Colon (tissue), 2 donors: Measurements from ENCODE around the gene CLP1.
"Not testable (repeated sequence)": the region's sequence is repeated elsewhere in the genome, so short reads cannot be mapped to it uniquely, and the experiment has no call there.

Source experiments
- FAIRE-seq: peaks from 2 replicates; lab custom pipeline; 2012; peaks lifted over from hg19 to GRCh38; lab: Jason Lieb, UNC
- donor health status: control.
- donor health status: control.

CLP1 gene

GRCh38 chr11:57641011-57641807, 16.4 kb upstream of the CLP1 start:
- FAIRE-seq: no peak

DNA sequence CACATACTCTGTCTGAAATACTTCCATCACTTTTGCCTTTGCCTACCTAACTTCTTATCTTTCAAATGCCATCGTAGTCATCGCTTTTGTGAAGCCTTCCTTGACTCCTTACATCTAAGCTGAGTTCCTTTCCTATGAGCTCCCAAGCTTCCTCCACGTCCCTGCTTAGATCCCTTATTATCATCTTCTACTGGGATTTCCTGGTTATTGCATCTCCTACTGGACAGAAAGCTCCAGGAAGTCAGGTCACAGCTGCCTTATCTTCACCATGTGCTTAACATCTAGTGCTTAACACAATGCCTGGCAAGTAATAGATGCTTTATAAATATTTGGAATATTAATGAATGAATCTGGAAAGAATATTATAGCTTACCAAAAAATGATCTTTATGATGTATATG, 13.8 kb upstream of the CLP1 start:
- FAIRE-seq: no peak

DNA sequence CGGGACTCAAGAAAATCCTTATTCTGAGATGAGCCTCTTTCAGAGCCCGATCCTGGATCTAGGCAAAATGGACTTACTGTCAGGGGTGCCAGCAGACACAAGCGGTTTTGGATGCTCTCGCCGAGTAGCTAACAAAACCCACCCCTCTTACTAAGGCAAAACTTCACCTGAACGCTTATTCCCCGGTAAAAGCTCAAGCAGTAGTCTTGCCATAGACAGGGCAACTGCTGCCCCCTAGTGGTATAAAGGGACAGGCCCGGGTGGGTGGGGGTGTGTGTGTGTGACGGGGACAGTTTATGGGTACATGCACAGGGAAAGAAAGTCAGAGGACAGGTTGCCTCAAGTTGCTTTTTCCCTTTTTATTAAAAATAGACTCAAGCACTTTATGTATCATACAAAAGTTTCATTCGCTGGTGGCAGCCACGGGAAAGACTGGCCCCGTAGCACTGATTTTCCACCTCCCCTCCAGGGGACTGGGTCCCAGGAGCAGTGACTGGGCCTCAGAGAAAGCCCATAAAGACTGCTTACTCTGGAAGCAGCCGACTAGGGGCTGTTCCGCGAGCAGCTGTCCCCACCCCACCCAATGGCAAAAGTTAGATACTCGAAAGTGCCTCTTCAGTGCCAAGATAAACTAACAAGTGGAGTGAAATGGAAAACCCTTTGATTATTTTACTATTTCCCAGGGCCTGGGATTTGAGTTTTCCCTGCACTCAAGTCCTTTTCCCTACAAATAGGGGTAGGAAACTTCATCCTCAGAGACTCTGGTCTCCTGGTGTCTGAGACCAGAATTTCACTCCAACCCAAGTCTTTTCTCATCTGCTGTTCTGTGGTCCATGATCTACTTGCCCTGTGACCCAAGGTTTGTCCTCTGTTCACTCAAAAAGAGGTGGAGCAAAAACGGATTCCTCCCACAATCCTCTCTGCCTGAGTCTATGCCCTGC, 12.5 kb upstream of the CLP1 start:
- no peak for FAIRE-seq

GRCh38 chr11:57645689-57646085, 11.9 kb upstream of the CLP1 start:
- FAIRE-seq: no peak

DNA sequence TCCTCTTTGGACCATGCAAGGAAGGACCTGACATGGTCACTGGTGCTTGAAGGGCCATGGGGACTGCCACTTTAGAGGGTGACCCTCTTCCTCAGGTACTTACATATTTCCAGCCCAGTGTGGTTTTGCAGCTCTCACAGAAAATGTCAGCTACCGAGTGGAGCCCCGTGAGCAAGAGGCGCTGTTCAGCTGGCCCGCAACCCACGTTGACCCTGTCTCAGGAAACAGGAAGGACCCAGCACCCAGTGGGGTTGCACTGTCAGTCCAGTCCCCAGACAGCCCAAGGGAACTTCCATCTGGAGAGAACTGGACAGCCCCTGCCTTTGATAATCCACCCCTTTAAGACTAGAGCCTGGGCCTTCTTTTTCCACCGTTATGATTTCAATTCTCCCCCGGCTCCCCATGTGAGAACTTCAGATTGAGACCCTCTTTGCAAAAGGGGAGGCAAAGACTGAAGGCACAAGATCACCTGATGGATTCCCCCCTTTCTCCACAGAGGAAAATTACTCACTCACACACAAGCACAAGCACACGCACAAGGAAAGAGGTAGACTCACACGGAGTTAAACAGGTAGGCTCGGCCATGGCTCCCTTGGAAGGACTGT, 11.3 kb upstream of the CLP1 start:
- no peak for FAIRE-seq

DNA sequence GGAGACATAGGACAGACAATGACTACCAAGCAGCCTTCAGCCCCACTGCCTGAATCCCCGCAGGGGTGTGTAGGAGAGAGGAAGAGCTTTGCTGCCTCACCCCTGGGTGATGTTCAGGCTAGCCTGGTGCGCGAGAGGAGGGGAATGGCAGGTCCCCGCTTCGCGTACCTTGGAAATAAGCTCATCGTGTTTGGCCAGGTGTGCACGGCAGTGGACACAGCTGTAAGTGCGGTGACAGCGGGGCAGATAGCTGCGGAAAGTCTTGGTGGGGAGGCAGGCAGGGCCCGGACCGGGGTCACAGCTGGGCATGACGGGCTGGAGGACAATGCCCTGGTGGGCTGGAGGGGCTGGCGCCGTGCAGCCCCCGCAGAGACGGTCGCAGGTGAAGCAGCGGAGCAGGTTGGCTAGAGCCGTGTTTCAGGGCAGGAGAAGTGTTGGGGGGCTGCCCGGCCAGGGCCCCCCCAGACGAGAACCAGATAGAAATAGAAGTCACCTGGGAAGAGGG, 10.7 kb upstream of the CLP1 start:
- no peak for FAIRE-seq

DNA sequence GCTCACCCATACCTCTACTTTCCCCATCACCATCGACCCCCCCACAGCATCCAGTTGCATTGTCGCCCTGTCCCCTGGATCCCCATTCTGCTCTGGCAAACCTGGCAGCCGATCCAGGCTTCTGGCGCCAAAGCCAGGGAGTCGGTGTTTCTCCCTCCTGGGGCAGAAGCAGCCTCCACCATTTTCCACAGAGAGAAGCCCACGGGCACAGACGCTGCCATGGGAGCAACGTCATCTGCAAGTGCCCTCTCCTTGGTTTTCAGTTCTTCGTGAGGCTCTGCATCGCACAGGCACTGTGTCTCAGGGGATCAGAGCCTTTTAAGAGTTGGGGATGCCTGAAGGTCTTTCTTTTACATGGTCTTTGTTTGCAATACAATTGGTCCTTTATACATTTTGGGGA, 10.2 kb upstream of the CLP1 start:
- no peak for FAIRE-seq

DNA sequence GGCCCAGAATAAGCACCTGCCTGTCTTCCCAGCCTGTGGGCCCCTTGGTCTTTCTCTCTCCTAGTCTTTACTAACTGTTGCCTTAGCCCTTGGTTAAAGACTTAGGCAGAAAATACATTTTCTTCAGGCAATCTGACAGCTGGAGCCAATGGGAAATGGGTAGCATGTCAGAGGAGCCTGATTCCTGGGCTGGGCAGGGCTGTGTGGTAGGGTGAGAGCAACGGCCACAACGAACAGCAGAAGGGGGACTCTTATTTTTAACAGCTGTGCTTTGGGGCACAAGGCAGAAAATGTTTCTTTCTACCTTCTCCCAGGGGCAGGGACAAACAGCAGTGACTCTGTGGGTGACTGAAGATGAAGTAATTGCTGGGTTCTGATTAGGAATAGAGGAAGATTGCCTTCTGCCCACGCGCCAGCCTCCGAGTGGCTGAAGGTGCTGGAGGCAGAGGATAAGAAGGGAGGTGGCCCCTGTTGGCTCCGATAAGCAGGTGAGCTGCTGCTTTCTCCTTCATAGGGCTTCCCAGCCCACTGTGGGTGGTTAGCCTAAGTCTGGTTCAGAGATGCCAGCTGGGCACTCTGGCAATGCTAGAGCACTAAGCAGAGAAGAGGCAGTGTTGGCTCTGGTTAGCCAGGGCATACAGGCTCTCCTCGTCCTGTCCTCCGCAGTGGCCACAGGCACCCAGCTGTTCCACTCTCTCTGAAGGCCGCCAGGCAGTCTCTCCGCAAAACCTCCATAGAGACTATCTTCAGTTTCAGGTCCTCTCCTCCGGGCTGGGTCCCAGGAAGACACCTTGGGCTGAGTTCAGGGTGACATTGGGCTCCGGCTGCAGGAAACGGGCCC, 9.4 kb upstream of the CLP1 start:
- FAIRE-seq: no peak

DNA sequence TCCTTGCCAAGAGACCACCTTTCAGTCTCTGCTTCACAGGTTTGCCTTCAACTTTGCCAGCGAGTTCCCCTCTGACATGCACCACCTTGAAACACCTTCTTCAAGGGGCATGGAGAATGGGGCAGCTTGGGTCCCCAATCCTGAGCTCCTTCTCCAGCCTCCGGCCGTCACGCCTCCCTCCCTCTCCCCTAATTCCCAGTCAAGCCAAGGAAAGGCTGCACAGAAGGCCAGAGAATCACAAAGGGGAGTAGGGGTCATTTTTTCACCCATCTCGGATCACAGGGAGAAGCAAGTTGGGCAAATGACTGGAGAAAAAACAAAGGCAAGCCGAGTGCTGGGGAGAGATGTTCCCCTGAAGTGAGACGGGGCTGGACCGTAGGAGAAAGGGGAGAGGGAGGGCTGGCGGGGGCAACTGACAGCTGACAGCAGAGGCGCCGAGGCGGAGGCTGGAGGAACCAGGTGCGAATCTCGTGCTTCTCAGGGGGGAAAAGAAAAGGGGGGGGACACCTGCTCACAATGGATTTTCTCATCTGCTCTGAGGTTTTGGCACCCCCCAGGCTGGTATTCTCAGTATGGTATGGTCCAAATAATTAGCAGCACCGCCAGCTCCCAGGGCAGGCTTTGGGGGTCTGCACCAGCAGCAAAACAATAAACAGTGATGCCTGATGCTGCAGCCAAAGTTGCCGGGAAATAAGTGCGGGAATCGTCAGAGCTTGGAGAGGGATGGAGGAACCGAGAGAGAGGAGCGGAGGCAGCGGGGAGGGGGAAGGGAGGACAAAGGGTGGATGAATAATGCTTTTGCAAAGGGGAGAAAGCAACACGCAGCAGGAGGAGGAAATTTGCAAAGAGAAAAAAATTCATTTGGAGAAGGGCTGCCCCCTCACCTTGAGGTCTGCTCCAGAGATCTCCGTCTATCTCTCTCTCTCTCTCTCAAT, 8.5 kb upstream of the CLP1 start:
- no peak for FAIRE-seq

GRCh38 chr11:57649826-57650738, 7.5 kb upstream of the CLP1 start, which contains the start of gene YPEL4:
Gene YPEL4 (minus strand): TSS chr11:57649912. CDS start chr11:57647107, 2,805 bp downstream.
- FAIRE-seq: no peak

DNA sequence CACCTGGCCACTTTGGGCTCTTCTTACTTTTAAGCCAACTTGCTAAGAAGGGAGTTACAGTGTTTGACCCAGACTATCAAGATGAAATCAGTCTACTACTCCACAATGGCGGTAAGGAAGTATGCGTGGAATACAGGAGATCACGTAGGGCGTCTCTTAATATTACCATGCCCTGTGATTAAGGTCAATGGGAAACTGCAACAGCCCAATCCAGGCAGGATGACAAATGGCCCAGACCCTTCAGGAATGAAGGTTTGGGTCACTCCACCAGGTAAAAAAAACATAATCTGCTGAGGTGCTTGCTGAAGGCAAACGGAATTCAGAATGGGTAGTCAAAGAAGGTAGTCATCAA, 6.8 kb upstream of the CLP1 start:
- no peak for FAIRE-seq

- FAIRE-seq: no peak
Observed at GRCh38 chr11:57651408-57651807, 6.2 kb upstream of the CLP1 start.

- FAIRE-seq: not testable (repeated sequence)
Observed at GRCh38 chr11:57652230-57652629, 5.3 kb upstream of the CLP1 start.

DNA sequence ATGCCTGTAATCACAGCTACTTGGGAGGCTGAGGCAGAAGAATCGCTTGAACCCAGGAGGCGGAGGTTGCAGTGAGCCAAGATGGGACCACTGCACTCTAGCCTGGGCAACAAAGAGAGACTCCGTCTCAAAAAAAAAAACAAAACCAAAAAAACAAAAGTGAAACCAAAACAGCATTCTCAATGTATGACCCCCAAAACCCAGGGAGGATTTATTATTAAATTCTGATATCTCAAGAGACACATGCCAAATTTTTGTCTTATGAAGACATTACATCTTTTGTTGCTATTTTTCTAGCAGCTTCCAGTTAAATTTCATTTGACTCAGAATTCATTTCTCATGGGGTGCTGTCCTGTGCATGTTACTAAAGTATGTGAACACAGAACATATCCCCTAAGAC, 4.9 kb upstream of the CLP1 start:
- no peak for FAIRE-seq

DNA sequence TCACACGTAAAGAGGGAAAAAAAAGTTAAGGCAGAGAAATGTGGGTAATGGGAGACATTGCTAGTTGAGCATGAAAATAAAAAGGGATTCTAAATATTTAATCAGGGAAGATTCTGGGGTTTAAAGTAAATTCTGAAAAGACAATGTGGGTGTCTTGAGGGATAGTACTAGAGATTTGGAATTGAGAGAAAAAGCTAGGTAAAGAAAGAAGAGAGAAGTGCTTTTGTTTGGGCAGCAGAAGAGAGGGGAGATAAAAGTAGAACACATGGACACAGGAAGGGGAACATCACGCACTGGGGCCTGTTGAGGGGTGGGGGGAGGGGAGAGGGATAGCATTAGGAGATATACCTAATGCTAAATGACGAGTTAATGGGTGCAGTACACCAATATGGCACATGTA, 4.4 kb upstream of the CLP1 start:
- no peak for FAIRE-seq

- no peak for FAIRE-seq
Observed at GRCh38 chr11:57656885-57657193, 723 bp upstream of the CLP1 start.

- FAIRE-seq: no peak
Observed at GRCh38 chr11:57658023-57658361, 430 bp downstream of the CLP1 start.

DNA sequence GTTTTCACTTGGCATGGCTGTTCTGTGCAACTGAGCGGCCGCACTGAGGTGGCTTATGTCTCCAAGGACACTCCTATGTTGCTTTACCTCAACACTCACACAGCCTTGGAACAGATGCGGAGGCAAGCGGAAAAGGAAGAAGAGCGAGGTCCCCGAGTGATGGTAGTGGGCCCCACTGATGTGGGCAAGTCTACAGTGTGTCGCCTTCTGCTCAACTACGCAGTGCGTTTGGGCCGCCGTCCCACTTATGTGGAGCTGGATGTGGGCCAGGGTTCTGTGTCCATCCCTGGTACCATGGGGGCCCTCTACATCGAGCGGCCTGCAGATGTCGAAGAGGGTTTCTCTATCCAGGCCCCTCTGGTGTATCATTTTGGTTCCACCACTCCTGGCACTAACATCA, 2.1 kb downstream of the CLP1 start:
- FAIRE-seq: no peak

DNA sequence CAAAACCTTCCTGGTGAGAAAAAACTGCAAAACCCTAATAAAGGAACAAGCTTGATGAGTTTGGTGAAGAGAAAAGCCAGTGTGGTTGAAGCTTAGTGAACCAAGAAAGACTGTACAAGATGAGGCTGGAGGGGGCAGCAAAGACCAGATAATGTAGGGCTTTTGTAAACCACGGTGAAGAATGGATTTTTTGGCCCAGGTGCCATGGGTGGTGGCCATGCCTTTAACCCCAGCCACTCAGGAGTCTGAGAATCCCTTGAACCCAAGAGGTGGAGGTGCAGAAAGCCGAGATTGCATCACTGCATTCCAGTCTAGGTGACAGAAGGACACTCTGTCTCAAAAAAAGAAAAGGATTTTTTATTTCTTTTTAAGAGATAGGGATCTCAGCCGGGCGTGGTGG, 5.3 kb downstream of the CLP1 start:
- FAIRE-seq: no peak

GRCh38 chr11:57663975-57664374, 6.4 kb downstream of the CLP1 start:
- FAIRE-seq: no peak
